PC-9 (cell line): ENCODE results near the gene DEAF1.

Experiments used
- CTCF ChIP-seq: fragments of 200-600 bp; sonication (generic); conservative IDR thresholded peaks from 2 replicates; pipeline ENCODE4 v1.6.1; 2017; ENCODE audit warnings: mixed run types, antibody characterized with exemption, mild to moderate bottlenecking, moderate library complexity
- EZH2 ChIP-seq: fragments of 200-600 bp; sonication (generic); IDR thresholded peaks from 2 replicates; pipeline ENCODE4 v1.8.0; 2017; ENCODE audit warnings: antibody characterized with exemption, low read depth

- no peak for TF ChIP-seq CTCF
- no peak for TF ChIP-seq EZH2
Observed at GRCh38 chr11:608791-609251, 86.2 kb downstream of the DEAF1 start.
